CD14-positive monocyte (primary cell): ENCODE measurements around the gene KRT1. TPM values are rescaled to one million over a fixed set of nuclear protein-coding genes. Genes with fewer than 3 reads are reported as not detected.

ENCODE experiments used
- DNase-seq, 3 donors: peaks; one replicate each; pipeline ENCODE4 v3.0.0-alpha.2; 2011 to 2022
- H2AFZ ChIP-seq: 2 replicates; pipeline ENCODE4 v1.6.0; 2012; ENCODE audit warnings: mild to moderate bottlenecking, low read depth, low read length, inconsistent platforms; ENCODE audit not compliant: insufficient read depth, poor library complexity, severe bottlenecking
- H3K27ac ChIP-seq, 2 donors: 1 replicate in 1 of 2; 2 replicates in 1 of 2; pipeline ENCODE4 v1.5.1; 2012 to 2013; ENCODE audit warnings: low read length in 2 of 2, control low read depth in 1 of 2, inconsistent platforms in 1 of 2, low read depth in 1 of 2, mild to moderate bottlenecking in 1 of 2
- H3K27me3 ChIP-seq, 2 donors: one replicate each; pipeline versions ENCODE4 v1.6.0 to v1.6.1; 2011 to 2013; ENCODE audit warnings: low read length in 2 of 2; ENCODE audit not compliant: control insufficient read depth in 2 of 2, insufficient read depth in 2 of 2
- H3K36me3 ChIP-seq, 2 donors: replicated peaks in 1 of 2; 1 replicate in 1 of 2; 2 replicates in 1 of 2; pipeline versions ENCODE4 v1.5.1 to v1.6.1; 2012 to 2013; ENCODE audit warnings: low read length in 2 of 2, control low read depth in 1 of 2, inconsistent platforms in 1 of 2, mild to moderate bottlenecking in 1 of 2; ENCODE audit not compliant: insufficient read depth in 2 of 2, control insufficient read depth in 1 of 2
- H3K4me1 ChIP-seq, 2 donors: 1 replicate in 1 of 2; 2 replicates in 1 of 2; pipeline versions ENCODE4 v1.5.1 to v1.6.1; 2012 to 2013; ENCODE audit warnings: low read length in 2 of 2, control low read depth in 1 of 2, inconsistent platforms in 1 of 2, mild to moderate bottlenecking in 1 of 2, moderate library complexity in 1 of 2; ENCODE audit not compliant: insufficient read depth in 2 of 2, control insufficient read depth in 1 of 2
- H3K4me2 ChIP-seq: replicated peaks from 2 replicates; pipeline ENCODE3; 2012; ENCODE audit warnings: low read length, moderate library complexity, mild to moderate bottlenecking; ENCODE audit not compliant: poor library complexity, severe bottlenecking; ENCODE audit errors: extremely low read depth
- H3K4me3 ChIP-seq, 3 experiments: fragments of 200-600 bp in 1 of 3; sonication (generic) in 1 of 3; replicated peaks in 1 of 3; 1 replicate in 2 of 3; 2 replicates in 1 of 3; pipeline ENCODE4 v1.5.1; 2011 to 2013; ENCODE audit warnings: low read length in 3 of 3, mild to moderate bottlenecking in 3 of 3, control low read depth in 2 of 3, low read depth in 2 of 3, inconsistent platforms in 1 of 3, moderate library complexity in 1 of 3
- H3K79me2 ChIP-seq: 2 replicates; pipeline ENCODE4 v1.6.0; 2012; ENCODE audit warnings: mild to moderate bottlenecking, control low read depth, inconsistent platforms, low read length, moderate library complexity; ENCODE audit not compliant: insufficient read depth
- H3K9ac ChIP-seq: 2 replicates; pipeline ENCODE4 v1.6.0; 2017; ENCODE audit warnings: low read length, mild to moderate bottlenecking; ENCODE audit not compliant: insufficient read depth, poor library complexity, severe bottlenecking
- H3K9me3 ChIP-seq, 2 donors: replicated peaks in 1 of 2; 1 replicate in 1 of 2; 2 replicates in 1 of 2; pipeline versions ENCODE4 v1.5.1 to v1.6.1; 2012 to 2013; ENCODE audit warnings: low read length in 2 of 2, control low read depth in 1 of 2; ENCODE audit not compliant: control insufficient read depth in 1 of 2, insufficient read depth in 1 of 2
- H4K20me1 ChIP-seq: 2 replicates; pipeline ENCODE4 v1.6.0; 2012; ENCODE audit warnings: mild to moderate bottlenecking, low read length, control low read depth, moderate library complexity; ENCODE audit not compliant: insufficient read depth
- H3K27ac Mint-ChIP-seq, 7 donors: one replicate each; pipeline ENCODE4 v1.8.0; 2020; ENCODE audit warnings: mild to moderate bottlenecking in 7 of 7, mixed read lengths in 7 of 7, moderate library complexity in 6 of 7, inconsistent platforms in 2 of 7
- H3K27me3 Mint-ChIP-seq, 3 donors: one replicate each; pipeline ENCODE4 v1.8.0; 2021 to 2022; ENCODE audit warnings: low read depth in 3 of 3, mild to moderate bottlenecking in 3 of 3, mixed read lengths in 3 of 3, moderate library complexity in 3 of 3, inconsistent platforms in 1 of 3
- H3K36me3 Mint-ChIP-seq, 2 donors: one replicate each; pipeline ENCODE4 v1.8.0; 2020; ENCODE audit warnings: mixed read lengths in 2 of 2, inconsistent platforms in 1 of 2, mild to moderate bottlenecking in 1 of 2
- H3K4me1 Mint-ChIP-seq: one replicate; pipeline ENCODE4 v1.8.0; 2020; ENCODE audit warnings: mild to moderate bottlenecking, mixed read lengths
- H3K4me3 Mint-ChIP-seq, 2 donors: one replicate each; pipeline ENCODE4 v1.8.0; 2020; ENCODE audit warnings: mild to moderate bottlenecking in 2 of 2, mixed read lengths in 2 of 2, moderate library complexity in 1 of 2
- H3K9me3 Mint-ChIP-seq, 7 donors: one replicate each; pipeline ENCODE4 v1.8.0; 2020 to 2022; ENCODE audit warnings: mixed read lengths in 7 of 7, mild to moderate bottlenecking in 6 of 7, moderate library complexity in 6 of 7, inconsistent platforms in 2 of 7
- WGBS: methylation state at CpG from one replicate; pipeline ENCODE4 v1.1.5; 2013; ENCODE audit warnings: missing lambda C conversion rate; ENCODE audit not compliant: insufficient coverage; 5-methylcytosine and 5-hydroxymethylcytosine counted together
- intact Hi-C, 2 donors: fragments of 100-400 bp; cut with micrococcal nuclease; formaldehyde crosslinking; loops; one replicate each; pipeline versions ENCODE4 v1.15.0 to v1.15.1; 2023
- polyA plus RNA-seq, 3 donors: library from polyadenylated mRNA; depleted of rRNA in 1 of 3; unstranded in 2 of 3; stranded (reverse) in 1 of 3; fragments of 300-500 nt in 2 of 3; fragments of >200 nt in 1 of 3; fragmentation: Illumina TruSeq in 2 of 3; gene quantifications; 1 replicate in 2 of 3; 2 replicates in 1 of 3; pipeline ENCODE4 v1.2.3, GENCODE V29; 2012 to 2021
- TF ChIP-seq, protein P1 (sequence below): fragments of 200-600 bp; IDR thresholded peaks from one replicate; pipeline ENCODE4 v1.8.0; 2022; ENCODE audit warnings: antibody characterized with exemption, mild to moderate bottlenecking

KRT1 gene
- polyA plus RNA-seq, 3 donors, result not detected

DNA sequence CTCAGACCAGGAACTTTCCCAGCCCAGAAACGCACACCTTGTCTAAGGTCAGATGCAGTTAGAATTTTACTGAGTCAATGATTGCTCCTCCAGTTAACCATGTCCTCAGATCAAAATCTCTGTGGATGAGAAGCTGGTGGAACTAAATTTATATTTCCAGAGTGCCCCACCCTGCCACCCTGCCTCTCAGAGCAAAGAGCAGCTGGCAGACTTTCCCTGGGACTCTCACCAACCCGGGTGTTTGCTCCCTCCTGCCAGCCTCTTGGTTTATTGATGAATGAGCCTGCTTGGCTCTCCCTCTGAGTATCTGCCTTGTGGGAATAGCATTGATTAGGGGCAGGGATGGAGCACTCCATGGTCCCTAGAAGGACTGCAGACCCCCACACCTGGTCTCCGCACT, 5.9 kb upstream of the KRT1 start:
- H3K4me3 Mint-ChIP-seq, result no peak overlapping the region
- no peak overlapping the region for H3K4me2 ChIP-seq
- H4K20me1 ChIP-seq, result no peaks in the 10 kb centered on the region
- H3K36me3 Mint-ChIP-seq, result no peaks in the 10 kb centered on the region
- H3K4me3 ChIP-seq, result no peak overlapping the region
- no peak overlapping the region for H3K9ac ChIP-seq
- intact Hi-C loops, result no loop called here
- peaks cover 3% of the 10 kb centered on the region in 2 donors for H3K4me1 ChIP-seq
- peaks cover 5% of the 10 kb centered on the region for H3K4me1 Mint-ChIP-seq
- H3K27me3 ChIP-seq, result peaks cover 12 to 16% of the 10 kb centered on the region in 2 donors
- H3K9me3 Mint-ChIP-seq, result peaks cover 0 to 4% (median 0%) of the 10 kb centered on the region in 7 donors
- WGBS, result no CpG with 5 or more reads among the region's 3 CpGs
- H3K27ac ChIP-seq, result no peak overlapping the region
- H3K36me3 ChIP-seq, result no peaks in the 10 kb centered on the region
- no peak overlapping the region for H2AFZ ChIP-seq
- TF ChIP-seq, protein P1, sequence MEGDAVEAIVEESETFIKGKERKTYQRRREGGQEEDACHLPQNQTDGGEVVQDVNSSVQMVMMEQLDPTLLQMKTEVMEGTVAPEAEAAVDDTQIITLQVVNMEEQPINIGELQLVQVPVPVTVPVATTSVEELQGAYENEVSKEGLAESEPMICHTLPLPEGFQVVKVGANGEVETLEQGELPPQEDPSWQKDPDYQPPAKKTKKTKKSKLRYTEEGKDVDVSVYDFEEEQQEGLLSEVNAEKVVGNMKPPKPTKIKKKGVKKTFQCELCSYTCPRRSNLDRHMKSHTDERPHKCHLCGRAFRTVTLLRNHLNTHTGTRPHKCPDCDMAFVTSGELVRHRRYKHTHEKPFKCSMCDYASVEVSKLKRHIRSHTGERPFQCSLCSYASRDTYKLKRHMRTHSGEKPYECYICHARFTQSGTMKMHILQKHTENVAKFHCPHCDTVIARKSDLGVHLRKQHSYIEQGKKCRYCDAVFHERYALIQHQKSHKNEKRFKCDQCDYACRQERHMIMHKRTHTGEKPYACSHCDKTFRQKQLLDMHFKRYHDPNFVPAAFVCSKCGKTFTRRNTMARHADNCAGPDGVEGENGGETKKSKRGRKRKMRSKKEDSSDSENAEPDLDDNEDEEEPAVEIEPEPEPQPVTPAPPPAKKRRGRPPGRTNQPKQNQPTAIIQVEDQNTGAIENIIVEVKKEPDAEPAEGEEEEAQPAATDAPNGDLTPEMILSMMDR, result no peak
- no peaks in the 10 kb centered on the region for H3K79me2 ChIP-seq
- H3K27ac Mint-ChIP-seq, result no peak overlapping the region
- DNase-seq, result no peak
- peaks cover 0 to 5% of the 10 kb centered on the region in 2 donors for H3K9me3 ChIP-seq
- H3K27me3 Mint-ChIP-seq, result peaks cover 20 to 30% (median 26%) of the 10 kb centered on the region in 3 donors

DNA sequence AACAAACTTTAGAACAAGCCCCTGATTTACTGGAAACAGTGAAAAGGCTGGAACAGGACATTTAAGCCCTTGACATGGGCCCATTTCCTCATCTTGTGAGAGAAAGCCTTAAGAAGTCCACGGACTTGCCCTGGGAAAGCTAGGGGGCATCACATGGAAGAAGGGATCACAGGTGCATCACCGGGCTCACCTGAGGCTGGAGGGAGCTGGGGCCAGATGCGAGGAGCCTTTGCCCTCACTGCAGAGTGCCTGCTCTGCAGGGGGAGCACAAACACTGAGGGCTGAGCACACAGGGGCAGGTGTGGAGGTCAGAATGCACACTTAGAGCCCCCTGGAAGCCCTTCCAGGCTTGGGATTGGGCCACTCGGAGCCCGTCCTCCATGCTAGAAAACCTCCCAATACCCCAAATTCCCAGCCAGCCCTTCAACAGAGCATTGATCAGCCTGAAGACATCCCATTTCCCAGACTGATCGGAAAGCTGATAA, 5.2 kb upstream of the KRT1 start:
- H3K27me3 Mint-ChIP-seq, result peaks cover 13 to 24% (median 20%) of the 10 kb centered on the region in 3 donors
- H3K4me1 Mint-ChIP-seq, result no peaks in the 10 kb centered on the region
- intact Hi-C loops, result no loop called here

More for the DNA sequence above, 5.2 kb upstream of the KRT1 start:
- Histone ChIP-seq H3K9ac (no peak overlapping the region), H3K27me3 (peaks cover 6 to 10% of the 10 kb centered on the region in 2 donors), H3K4me3 (no peak overlapping the region), H3K4me2 (no peak overlapping the region), H3K27ac (no peak overlapping the region), H3K9me3 (no peaks in the 10 kb centered on the region), H3K79me2 (no peaks in the 10 kb centered on the region), H3K4me1 (no peaks in the 10 kb centered on the region), H4K20me1 (no peaks in the 10 kb centered on the region), H2AFZ (no peak overlapping the region), H3K36me3 (no peaks in the 10 kb centered on the region)
- no peak overlapping the region for H3K27ac Mint-ChIP-seq
- WGBS, result 89% methylated on average over 6 of the region's 6 CpGs
- TF ChIP-seq, protein P1, result no peak
- DNase-seq, result no peak
- no peaks in the 10 kb centered on the region for H3K36me3 Mint-ChIP-seq
- H3K9me3 Mint-ChIP-seq, result peaks cover 0 to 1% (median 0%) of the 10 kb centered on the region in 7 donors
- no peak overlapping the region for H3K4me3 Mint-ChIP-seq
